HG03196 (cell line): ENCODE measurements around the gene OSM.
"Not testable (repeated sequence)": the region's sequence is repeated elsewhere in the genome, so short reads cannot be mapped to it uniquely, and the experiment has no call there.

Source experiments
- ATAC-seq: cut with Tn5 transposase; IDR thresholded peaks from one replicate; pipeline ENCODE4 v1.9.1; 2021; ENCODE audit not compliant: unreplicated experiment

Gene OSM

GRCh38 chr22:30245181-30245984 lies 21.3 kb downstream of the OSM start:
- no peak for ATAC-seq

DNA sequence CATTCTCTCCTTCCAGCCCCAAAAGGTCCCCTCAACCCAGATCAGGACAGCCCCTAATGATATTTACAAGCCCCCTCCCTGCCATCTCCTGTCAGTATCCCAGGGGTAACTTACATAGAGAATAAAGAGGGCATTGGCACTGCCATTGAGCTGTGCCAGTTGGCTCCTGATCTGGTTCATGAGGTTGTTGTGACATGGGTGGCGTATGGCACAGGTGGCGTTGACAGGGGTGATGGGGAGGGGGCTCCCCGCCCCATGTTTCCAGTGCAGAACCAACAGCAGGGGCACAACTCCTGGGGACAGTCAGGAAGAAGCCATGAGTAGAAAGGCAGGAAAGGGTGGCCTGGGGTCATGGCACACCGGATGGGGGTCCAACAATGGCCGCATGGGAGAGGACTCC lies 22.0 kb downstream of the OSM start:
- no peak for ATAC-seq

DNA sequence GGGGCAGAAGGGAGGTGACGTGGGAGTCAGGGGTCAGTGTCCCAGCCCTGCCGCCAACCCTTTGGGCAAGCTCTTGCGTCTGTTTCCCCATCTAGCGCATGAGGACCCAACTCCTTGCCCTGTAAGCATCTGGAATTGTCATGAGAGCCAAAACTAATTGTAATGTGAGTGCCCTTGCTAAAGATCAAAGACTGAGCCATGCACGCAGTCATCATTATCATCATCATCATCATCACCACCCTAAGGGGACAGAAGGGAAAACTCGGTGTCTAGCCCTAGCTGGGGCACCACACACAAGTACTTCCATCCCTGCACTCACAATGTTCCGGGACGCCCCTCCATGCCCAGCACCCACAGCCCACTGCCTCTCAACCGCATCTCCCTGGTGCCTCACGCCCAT lies 22.6 kb downstream of the OSM start:
- ATAC-seq, result no peak

DNA sequence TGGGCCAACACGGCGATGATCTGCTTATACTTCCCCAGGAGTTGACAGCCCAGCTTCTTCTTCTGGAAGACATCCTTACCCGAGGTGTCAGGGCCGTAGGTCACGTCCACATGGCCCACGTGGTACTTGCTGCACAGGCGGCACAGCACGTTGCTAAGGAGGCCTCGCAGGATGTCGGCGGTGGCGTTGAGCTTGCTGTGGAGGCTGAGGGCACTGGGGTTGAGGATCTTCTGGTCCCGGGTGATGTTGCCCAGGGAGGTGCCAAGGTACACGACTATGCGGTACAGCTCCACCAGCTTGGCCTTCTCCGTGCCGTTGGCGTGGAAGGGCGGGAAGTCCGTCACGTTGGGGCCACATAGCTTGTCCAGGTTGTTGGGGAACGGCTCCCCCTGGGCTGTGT lies 23.0 kb downstream of the OSM start:
- no peak for ATAC-seq

DNA sequence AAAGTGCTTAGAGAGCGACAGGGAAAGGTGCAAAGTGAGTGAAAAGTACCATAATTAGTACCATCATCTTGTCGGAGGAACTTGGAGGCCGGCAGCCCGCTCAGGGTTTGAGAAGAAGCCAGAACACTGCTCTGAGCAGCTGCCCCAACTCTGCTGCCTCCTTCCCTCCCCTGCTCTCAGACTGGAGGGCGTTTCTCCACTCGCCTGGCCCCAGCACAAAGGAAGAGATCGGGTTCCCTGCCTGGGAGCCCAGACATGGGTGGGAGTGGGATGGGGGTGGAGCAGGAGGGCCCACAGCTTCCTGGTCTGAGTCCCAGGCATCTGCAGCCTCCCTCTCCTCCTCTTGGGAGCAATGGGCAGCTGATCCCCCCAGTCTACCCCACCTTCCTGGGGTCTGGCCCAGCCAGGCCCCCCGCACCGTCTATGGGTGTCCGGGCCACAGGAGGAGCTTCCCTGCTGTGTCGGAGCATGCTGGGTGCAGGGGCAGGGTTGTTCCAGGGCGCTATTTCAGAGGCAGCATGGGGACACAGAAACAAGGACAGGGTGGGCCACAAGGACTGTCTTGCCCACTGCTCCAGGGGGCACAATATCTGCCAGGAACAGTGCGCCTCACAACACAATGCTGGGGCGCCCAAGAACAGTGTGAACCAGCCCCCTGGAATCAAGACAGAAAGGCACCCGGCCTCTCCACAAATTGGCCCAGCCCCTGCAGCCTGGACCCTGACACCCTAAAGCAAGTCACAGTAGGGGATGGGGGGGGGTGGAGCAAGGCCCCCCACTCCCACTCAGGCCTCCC lies 24.9 kb downstream of the OSM start:
- ATAC-seq, result no peak

DNA sequence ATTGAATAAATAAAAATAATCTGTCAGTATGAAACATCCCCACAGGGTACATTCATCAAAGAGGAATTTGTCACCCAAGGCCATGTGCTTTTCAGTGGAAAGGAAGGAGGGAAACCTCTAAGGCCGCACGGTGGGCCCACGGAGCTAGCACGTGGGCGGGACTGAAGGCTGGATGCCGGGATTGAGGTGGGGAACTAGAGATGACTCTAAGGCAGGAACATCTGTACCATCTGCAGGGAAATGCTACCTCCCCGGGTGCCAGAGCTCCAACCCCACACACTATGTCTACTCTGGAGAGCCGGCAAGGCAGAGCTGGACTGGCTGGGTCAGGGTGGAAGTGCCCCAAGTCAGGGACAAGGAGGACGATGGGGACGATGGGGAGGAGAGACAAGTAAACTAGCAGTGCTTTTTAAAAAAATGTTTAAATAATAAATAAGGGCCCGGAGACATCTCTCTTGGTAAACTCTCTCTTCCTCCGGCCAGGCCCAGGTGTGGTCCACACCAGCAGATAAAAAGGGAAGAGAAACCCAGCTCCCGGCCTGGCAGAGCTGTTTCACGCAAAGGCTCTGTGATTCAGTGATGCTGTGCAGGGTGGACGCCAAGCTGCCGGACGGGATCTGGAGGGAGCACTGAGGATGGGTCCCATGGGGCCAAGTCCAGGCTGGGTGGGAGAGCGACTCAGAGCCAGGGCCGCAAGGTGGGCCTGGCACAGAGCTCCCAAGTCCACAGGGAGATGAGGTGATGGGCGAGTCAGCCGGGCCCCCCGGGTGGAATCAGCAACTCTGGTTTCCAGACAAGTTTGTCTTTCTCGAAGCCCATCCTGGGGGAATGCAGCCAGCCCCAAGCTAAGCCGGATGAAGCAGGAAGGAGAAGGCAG lies 25.9 kb downstream of the OSM start:
- ATAC-seq, result no peak

- ATAC-seq, result no peak
These were observed 26.9 kb downstream of the OSM start for GRCh38 chr22:30239488-30240405.

DNA sequence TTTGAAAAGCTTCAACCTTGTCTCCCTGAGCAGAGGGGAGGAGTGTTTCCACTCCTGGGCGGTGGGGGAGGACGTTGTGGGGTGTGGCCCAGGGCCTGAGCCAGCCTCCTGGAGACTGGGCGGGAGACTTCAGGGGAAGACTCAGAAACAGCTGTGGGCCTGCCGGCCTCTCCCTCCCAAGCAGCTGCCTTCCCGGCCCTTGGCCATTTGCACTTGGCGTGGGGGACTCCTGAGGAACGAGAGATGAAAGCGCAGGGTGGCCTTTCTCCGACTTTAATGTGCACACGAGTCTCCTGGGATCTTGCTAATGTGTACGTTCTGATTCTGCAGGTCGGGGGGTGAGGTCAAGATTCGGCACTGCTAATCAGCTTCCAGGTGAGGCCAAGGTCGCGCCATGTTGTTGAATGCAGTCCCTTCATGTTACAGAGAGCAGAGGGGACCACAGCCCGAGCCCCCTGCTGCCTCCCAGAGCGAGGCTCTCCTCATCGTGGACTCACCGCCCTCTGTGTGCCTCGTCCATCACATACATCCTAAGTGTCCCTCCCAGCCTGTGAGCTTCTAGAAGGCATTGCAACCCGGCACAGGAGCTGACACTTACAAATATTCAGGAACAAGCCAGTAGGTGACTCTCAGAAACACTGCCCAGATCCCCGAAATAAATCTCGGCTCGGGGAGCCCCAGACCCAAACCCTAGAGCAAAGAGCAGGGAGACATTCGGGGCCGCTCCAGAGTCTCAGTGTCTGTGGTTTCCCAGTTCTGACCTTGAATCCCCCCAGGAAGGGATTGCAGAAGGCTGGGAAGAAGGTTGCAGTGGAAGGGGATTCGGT lies 27.8 kb downstream of the OSM start:
- no peak for ATAC-seq

DNA sequence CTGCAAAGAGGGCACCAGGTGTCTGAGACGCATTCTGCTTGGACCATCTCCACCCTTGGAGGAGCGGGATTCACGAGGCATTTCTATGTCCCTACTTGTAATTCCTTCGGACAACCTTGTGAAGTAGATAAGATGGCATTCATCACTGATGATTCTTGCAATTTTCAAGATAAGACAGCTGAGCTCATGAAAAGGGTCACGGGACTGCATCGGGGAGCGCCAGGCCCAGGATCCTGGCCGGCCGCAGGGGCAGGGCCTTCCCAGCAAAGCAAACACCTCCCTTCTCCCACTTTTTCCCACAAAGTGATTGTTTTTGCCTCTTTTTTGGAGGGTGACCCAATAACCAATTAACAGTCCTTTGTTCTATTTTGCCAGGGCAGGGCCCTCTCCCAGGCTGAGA lies 28.5 kb downstream of the OSM start:
- no peak for ATAC-seq

DNA sequence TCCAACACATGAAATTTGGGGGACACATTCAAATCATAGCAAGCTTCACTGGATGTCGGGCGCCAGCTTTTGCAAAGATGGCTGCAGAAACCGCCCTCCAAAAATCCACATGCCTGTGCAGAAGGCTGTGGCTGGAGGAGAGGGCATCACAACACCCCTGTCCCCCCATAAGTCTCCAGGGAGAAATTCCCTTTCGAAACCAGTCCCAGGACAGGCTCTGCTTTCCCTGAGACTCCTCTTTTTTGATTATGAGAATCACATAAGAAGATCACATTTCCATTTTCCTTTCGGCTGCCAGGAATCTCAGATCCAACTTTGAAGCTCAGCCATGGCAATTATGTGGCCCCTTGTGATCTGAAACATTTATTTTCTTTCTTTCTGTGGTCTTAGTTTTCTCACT lies 29.8 kb downstream of the OSM start:
- ATAC-seq, result no peak

- no peak for ATAC-seq
These were observed 30.9 kb downstream of the OSM start for GRCh38 chr22:30235687-30236170.

DNA sequence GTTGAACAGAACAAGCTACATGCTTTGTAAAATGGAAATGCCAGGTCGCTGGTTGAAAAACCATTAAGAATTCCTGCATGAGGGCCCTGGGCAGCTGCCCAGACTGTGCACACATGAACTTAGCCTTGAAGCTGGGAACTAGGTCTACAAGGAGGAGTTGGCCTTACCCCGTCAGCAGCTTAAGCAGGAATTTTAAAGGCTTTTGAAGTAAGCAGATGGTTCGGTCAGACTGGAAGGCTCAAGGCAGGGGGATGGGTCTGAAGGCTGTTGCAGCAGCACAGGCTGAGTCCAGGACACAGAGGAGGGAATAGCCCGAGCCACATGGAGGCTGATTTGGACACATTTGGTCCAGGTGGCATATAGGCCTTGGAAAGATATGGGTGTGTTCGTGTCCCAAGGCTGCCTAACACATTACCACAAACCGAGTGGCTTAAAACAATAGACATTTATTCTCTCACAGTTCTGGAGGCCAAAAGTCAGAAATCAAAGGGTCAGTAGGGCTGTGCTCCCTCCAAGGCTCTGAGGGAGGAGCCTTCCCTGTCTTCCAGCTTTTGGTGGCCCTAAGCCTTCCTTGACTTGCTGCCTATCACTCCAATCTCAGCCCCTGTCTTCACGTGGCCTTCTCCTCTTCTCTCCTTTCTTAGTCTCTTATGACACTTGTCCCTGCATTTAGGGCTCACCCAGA lies 31.7 kb downstream of the OSM start:
- ATAC-seq, result no peak

GRCh38 chr22:30234325-30234724 lies 32.3 kb downstream of the OSM start:
- not testable (repeated sequence) for ATAC-seq

GRCh38 chr22:30233582-30233981 lies 33.1 kb downstream of the OSM start:
- no peak for ATAC-seq

DNA sequence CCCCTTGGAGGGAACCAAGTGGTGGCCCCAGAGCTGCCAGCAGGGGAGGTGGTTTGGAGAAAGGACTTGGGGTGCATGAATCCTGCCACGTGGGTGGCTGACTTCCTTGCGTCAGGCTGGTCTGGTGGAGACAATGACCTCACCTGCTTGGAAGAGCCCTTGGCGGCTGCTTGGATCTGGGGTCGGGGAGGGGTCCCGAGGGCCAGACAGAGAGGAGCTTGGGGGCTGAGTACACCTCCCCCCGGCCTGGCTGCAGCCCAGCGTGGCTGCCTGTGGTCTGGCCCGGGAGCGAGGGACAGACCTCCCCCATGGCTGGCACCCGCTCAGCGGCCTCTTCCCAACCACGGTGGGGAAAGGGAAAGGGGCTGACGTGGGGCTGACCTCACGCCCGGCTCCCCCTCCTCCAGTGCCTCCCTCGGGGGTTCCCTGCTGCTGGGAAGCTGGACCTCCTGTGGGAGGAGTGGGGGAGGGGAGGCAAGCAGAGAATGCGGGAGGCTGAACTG lies 33.9 kb downstream of the OSM start:
- no peak for ATAC-seq

GRCh38 chr22:30230787-30231461 lies 35.7 kb downstream of the OSM start:
- ATAC-seq, result no peak

GRCh38 chr22:30230330-30230729 lies 36.3 kb downstream of the OSM start:
- ATAC-seq, result no peak
